GM12874 (cell line): Measurements from ENCODE around the gene FCMR.

Source experiments
- TF ChIP-seq, protein P1 (sequence below): IDR thresholded peaks from 2 replicates; pipeline ENCODE4 v1.5.1; 2011; ENCODE audit warnings: low read depth, mild to moderate bottlenecking, control low read depth, low read length, moderate library complexity; ENCODE audit not compliant: insufficient read depth

FCMR gene

DNA sequence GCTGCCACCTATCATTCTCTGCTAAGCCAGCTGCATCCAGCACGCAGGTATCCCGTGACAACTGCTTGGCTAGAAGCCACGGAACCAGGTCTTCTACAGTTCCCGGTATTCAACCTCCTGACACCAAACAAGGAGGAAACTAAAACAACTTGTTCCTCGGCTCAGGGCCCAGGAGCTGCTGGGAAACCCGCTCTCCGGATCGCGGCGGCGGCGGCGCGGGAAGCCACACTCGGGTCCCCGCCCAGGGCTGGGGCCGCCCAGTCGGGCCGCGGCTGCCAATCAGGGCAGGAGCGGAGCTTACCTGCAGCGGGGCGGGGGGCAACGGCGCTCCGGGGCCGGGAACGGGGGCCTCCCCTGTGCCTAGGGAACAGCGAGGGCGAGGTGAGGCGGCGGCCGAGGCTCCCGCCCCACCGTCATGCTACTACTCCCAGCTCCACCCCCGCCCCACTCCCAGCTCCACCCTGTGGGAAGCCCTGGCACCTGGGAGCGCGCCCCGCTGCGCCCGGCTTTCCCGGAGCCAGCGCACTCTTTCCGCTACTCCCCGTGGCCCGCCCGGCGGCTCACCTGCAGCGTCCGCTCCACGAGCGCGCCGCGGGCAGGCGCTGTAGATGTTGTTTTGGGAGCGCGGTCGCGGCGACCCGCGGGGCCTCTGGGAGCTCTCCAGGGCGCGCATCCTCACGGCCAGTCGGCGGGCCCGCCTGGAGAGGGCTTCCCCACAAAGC is 12.4 kb downstream of the FCMR start:
- TF ChIP-seq, protein P1, sequence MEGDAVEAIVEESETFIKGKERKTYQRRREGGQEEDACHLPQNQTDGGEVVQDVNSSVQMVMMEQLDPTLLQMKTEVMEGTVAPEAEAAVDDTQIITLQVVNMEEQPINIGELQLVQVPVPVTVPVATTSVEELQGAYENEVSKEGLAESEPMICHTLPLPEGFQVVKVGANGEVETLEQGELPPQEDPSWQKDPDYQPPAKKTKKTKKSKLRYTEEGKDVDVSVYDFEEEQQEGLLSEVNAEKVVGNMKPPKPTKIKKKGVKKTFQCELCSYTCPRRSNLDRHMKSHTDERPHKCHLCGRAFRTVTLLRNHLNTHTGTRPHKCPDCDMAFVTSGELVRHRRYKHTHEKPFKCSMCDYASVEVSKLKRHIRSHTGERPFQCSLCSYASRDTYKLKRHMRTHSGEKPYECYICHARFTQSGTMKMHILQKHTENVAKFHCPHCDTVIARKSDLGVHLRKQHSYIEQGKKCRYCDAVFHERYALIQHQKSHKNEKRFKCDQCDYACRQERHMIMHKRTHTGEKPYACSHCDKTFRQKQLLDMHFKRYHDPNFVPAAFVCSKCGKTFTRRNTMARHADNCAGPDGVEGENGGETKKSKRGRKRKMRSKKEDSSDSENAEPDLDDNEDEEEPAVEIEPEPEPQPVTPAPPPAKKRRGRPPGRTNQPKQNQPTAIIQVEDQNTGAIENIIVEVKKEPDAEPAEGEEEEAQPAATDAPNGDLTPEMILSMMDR, result no peak

GRCh38 chr1:206908038-206908437 is 13.7 kb downstream of the FCMR start:
- TF ChIP-seq, protein P1, result no peak

DNA sequence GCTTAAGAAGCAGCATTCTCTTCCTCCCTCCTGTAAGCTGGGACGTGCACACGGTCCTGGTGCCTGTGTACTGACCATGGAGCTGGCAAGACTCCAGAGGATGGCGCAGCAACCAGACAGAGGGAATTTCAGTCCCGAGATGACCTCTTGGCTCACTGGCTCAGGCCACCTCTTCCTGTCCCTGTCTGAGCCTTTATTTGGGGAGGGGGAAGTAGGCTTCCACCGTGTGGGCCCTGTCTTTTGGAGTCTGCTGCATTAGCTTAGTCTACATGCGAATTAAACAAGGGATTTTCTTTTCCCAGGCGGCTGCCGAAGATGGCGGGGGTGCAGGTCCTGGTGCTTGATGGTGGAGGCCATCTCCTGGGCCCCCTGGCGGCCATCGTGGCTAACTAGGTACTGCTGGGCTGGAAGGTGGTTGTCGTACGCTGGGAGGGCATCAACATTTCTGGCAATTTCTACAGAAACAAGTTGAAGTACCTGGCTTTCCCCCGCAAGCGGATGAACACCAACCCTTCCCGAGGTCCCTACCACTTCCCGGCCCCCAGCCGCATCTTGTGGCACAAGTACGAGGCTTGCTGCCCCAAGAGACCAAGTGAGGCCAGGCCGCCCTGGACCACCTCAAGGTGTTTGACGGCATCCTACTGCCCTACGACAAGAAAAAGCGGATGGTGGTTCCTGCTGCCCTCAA is 14.3 kb downstream of the FCMR start:
- TF ChIP-seq, protein P1, result no peak

DNA sequence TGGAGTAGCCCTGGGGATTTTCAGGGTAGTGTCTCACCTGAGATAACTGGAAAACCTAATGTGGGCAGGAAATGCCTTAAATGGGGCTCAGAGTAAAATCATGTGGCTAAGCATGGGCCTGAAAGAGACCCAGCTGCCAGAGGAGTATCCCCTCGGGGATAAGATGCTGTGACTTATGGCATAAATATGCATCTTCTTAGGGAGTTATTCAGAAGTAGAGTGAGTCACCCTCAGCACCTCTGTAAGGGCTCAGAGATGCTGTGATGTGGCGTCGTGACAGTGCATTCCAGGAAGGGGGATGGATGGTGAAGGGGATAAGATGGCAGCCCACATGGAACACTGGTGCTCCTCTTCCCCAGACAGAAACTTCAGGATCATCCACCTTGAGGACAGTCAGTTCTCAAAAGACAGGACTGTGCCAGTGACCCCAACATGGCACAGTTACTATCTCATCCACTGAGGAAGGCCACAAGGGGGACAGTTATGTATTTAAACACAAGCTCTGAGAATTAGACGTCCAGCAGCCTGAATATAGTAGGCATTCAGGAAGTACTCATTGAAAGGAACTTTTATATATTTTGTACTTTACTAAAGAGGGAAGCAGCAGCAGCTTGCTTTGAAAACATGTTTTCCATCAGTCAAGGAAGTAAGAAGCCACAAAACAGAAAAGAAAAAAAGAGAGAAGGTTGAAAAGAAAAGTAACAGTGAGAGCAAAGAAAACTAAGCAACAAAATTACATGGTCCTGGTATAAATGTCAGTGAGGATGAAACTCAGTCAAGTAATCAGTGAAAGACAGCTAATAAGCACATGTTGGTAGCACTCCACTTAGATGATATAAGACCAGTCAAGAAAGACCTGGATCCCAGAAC is 16.2 kb downstream of the FCMR start:
- TF ChIP-seq, protein P1, result no peak

GRCh38 chr1:206904423-206905142 is 17.2 kb downstream of the FCMR start:
- TF ChIP-seq, protein P1, result no peak

GRCh38 chr1:206903687-206904086 is 18.1 kb downstream of the FCMR start:
- TF ChIP-seq, protein P1, result no peak

- TF ChIP-seq, protein P1, result no peak
Measured at GRCh38 chr1:206902702-206903101, 19.0 kb downstream of the FCMR start.
